ENCODE data around the gene ATF3.

- TF ChIP-seq CTCF (conservative IDR thresholded peaks at IDR 0.05 in 1 of 2, IDR thresholded peaks at IDR 0.05 in 1 of 2; ENCODE audit: extremely low read depth in 1 of 2, insufficient read depth in 1 of 2, low read depth in 1 of 2, low read length in 2 of 2) (no peak), EZH2 (IDR thresholded peaks at IDR 0.05; ENCODE audit: borderline replicate concordance, low read length) (no peak)
These were observed 61.0 kb downstream of the ATF3 start for GRCh38 chr1:212669600-212669999.
